M059J (cell line): ENCODE results near the gene CDON. TPM values are rescaled to one million over a fixed set of nuclear protein-coding genes. Genes with fewer than 3 reads are reported as not detected.
"Not testable (repeated sequence)": the region's sequence is repeated elsewhere in the genome, so short reads cannot be mapped to it uniquely, and the experiment has no call there.

Experiments
- DNase-seq: peaks from one replicate; pipeline ENCODE4 v3.0.0-alpha.2; 2012; ENCODE audit warnings: low read depth
- total RNA-seq: library from RNA; depleted of rRNA; stranded (reverse); fragments of >200 nt; shearing (Covaris generic); gene quantifications from 2 replicates; pipeline ENCODE4 v1.2.3, GENCODE V29; 2014; rRNA removed

The CDON gene
- total RNA-seq, 1 experiment from 2014 or later = 24.2 TPM

DNA sequence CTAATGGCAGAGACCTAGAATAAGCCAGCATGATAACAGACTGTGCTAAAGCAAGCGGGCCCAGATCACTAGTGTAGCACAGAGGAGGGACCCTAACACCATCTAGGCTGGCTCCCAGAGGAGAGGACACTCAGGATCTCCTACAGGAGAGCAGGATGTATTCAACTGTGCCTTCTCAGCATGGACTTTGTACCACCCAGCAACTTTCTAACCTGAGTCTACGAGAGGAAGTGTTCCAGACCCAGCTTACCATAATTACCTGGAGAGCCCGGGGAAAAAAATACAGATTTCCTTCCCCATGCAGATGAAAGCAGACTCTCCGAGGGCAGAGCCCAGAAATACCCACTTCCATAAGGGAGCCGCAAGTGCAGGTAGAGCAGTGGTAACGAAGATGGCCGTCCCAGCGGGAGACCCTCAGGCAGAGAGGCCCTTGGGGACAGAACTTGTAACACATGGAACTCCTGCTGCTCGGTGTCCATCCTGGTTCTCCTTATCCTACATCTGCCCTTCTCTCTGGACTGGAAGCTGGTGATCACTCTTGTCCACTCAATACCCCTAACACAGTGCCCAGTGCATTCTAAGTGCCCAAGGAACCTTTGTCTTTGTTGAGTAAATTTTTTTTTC, 138.2 kb downstream of the CDON start:
- no peak for DNase-seq

DNA sequence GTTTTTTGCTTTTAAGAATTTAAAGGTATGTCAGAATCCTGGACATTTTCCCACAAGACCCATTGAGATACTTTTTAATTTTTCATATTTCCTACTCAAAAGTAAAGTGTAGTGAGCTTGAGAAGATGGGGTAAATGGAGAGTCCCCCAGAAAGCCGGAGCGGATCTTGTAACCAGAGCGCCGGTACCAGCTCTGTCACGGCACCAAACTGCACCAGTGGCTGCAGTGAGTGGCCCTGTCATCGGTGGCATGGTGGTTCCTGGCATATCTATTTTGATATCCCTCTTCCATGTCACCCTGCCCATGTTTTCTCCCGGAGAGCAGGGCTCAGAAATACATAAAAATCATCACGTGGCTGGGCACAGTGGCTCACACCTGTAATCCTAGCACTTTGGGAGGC, 139.0 kb downstream of the CDON start:
- DNase-seq = no peak

DNA sequence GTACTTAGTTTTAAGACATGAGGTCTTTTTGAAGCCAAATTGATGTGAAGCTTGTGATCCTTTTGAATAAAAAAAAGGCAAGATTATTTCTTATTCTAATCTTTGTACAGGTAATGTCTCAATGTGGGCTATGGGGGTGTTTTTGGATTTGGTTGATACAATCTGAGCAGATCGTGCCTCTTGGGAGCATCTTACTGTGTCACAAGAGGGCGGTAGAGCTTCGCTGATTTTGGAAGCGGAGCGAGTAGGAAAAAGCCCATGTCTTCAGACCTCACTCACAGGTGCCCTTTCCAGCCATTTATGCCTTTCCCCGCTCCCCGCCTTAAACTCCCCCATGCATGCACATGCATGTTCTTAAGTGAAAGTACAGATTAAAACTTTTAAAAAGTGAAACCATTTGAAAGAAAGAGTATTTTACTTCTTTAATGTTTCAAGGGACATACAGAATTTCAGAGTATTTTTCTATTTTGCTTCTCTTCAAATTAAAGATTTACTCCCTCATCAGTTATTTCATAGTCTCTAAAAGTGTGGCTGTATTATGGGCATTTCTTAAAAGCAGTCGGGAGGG, 139.6 kb downstream of the CDON start:
- peak; percentile 73 for DNase-seq

DNA sequence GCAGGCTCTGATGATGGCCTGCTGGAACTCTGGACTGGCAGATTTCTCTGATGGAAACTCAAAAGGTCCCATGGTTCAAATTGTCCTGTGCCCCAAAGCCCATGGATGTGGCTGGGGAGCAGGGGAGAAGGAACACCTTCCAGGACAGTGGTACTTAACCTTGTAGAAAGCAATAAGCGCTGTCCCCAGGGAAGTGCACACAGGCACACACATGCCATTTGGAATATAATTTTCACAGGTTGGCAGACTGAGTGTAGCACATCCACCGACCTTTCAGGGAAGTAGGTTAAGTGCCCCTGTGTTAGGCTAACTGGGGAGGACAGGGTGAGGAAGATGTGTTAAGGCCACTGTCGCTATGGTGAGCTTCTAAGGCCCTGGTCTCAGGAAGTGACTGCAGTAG, 140.5 kb downstream of the CDON start:
- no peak for DNase-seq

DNA sequence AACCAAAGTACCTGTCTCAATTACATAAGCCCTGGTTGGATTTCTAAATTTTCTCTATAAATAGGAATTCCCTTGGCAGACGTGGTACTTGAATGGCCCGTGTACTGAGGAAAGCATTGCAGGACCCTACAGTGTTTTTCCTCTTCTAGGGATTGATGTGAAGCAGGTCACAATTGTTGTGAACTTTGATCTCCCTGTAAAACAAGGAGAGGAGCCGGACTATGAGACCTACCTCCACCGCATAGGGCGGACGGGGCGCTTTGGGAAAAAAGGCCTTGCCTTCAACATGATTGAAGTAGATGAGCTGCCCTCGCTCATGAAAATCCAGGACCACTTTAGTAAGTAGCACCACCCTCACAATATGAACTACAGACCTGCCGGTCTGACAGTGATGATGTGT, 141.6 kb downstream of the CDON start:
- no peak for DNase-seq

DNA sequence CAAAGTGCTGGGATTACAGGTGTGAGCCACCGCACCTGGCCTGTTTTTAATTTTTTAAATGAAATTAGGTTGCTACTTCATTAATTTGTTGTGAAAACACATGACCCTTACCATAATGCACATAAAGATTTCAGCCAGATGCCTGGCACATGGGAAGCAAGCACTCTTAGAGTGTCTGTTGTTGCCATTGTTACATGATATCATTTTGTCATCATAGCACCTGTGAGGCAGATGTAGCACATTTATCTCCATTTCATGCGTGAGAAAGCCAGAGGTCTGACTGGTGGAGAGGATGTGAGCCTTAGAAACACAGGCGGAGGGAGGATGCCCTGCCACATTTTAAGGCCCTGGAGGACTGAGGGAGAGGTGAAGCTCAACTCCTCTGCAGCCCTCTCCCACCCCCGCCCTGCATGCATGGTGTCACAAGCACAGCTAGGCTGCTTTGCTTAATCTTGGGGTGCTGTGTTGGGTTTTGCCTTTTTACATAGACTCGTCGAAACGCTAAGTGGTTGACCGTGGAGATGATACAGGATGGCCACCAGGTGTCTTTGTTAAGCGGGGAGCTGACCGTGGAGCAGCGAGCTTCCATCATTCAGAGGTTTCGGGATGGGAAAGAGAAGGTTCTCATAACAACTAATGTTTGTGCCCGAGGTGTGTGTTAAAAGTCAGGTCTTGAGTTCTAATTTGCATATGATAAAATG, 144.4 kb downstream of the CDON start:
- no peak for DNase-seq

DNA sequence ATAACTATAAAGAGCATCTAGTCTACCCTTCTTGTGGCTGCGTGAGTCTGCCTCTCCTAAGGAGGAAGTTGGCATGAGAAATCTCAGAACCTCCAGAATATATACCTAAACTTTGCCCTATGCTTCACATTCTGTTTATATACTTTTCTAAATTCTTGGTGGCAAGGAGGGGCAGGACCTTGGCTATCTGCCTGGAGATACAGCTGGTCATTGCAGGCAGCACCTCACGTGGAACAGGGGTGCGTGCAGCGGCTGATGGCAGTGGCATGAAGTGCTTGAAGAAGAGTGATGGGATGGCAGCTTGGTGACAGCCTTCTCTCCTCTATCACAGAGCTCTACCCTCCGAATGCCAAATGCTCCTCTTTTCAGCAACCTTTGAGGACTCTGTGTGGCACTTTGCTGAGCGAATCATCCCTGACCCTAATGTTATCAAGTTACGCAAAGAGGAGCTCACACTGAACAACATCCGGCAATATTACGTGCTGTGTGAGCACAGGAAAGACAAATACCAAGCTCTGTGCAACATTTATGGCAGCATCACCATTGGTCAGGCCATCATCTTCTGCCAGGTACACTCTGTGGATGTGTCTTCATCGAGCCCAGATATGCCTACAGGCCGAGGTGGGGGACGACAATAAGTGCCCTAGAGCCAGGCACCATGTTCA, 145.9 kb downstream of the CDON start:
- DNase-seq = no peak

DNA sequence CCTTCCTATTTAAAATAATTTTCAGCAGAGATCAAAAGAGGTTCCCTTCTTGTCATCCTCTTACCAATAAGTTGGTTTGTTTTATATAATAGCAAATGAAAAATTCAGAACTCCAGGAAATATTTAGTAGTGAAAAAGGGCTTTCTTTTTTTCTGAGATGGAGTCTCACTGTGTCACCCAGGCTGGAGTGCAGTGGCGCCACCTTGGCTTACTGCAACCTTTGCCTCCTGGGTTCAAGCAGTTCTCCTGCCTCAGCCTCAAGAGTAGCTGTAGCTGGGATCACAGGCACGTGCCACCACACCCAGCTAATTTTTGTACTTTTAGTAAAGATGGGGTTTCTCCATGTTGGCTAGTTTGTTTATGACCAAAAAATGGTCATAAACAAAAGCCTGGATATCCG, 148.1 kb downstream of the CDON start:
- DNase-seq = not testable (repeated sequence)

DNA sequence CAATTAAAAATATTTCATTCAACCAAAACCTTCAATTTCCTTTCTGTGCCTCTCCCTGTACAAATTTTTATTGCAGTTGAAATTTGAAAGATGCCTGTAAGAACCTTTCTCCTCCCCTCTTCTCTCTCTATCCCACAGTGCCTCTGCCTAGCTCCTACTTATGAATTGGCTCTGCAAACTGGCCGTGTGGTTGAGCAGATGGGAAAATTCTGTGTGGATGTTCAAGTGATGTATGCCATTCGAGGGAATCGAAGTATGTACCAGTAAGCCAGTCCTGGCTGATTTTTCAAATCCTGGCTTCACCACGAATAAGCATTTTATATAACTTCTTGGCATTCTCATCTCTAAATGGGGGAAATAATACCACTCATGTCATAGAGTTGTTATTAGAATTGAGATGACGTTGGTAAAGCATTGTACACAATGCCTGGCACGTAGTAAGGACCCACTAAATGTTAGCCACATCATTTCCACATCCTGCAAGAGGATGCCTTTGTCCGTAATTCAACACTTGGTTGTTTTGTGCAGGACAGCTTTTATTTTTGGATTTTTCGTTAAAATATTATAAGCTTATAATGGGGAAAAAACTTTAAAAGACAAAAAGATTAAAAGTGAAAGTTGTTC, 152.3 kb downstream of the CDON start:
- DNase-seq = no peak

Other genes starting within 250 kb of the CDON start
- gene PATE4, start 229.6 kb downstream of the CDON start, total RNA-seq = not detected in 2 replicates
- gene HYLS1, start 175.2 kb downstream of the CDON start, total RNA-seq = 7.1 and 7.7 TPM in 2 replicates
- gene PUS3, start 159.7 kb downstream of the CDON start, total RNA-seq = 18.6 and 30.0 TPM in 2 replicates
- not detected in 2 replicates for gene DDX25, start 158.4 kb downstream of the CDON start, total RNA-seq
- gene VSIG10L2, start 116.8 kb downstream of the CDON start, total RNA-seq = not detected in 2 replicates
- 12.0 and 25.9 TPM in 2 replicates for gene RPUSD4, start 148.8 kb upstream of the CDON start, total RNA-seq
- gene FAM118B, start 148.9 kb upstream of the CDON start, total RNA-seq = 27.3 and 28.3 TPM in 2 replicates
- gene SRPRA, start 206.0 kb upstream of the CDON start, total RNA-seq = 164 and 167 TPM in 2 replicates
- 37.6 and 49.8 TPM in 2 replicates for gene FOXRED1, start 206.3 kb upstream of the CDON start, total RNA-seq
- 2.2 and 8.1 TPM in 2 replicates for gene TIRAP, start 220.2 kb upstream of the CDON start, total RNA-seq
- gene DCPS, start 241.2 kb upstream of the CDON start, total RNA-seq = 20.0 and 27.8 TPM in 2 replicates